HCT116 (cell line): ENCODE results near the gene HNRNPH1.

ENCODE experiments used
- CTCF ChIP-seq, 3 experiments: fragments of 200-600 bp in 1 of 3; sonication (generic) in 1 of 3; IDR thresholded peaks in 2 of 3; conservative IDR thresholded peaks in 1 of 3; 2 replicates each; pipeline ENCODE4 v1.5.1; 2012 to 2017; ENCODE audit warnings: low read depth in 2 of 3, low read length in 2 of 3, antibody characterized with exemption in 1 of 3, borderline replicate concordance in 1 of 3, control low read depth in 1 of 3, mild to moderate bottlenecking in 1 of 3, mixed read lengths in 1 of 3, mixed run types in 1 of 3, moderate library complexity in 1 of 3; ENCODE audit not compliant: insufficient read depth in 1 of 3
- ELF1 ChIP-seq: IDR thresholded peaks from 2 replicates; pipeline ENCODE4 v1.6.1; 2012; ENCODE audit warnings: low read depth, borderline replicate concordance
- EZH2 ChIP-seq: fragments of 200-600 bp; sonication (generic); IDR thresholded peaks from 2 replicates; pipeline ENCODE4 v1.6.1; 2017; ENCODE audit warnings: antibody characterized with exemption, mixed run types
- EZH2phosphoT487 ChIP-seq: fragments of 200-600 bp; IDR thresholded peaks from 2 replicates; pipeline ENCODE4 v1.6.1; 2018; ENCODE audit warnings: antibody characterized with exemption, borderline replicate concordance
- JUND ChIP-seq: IDR thresholded peaks from 2 replicates; pipeline ENCODE4 v1.6.1; 2012
- POLR2A ChIP-seq: IDR thresholded peaks from 2 replicates; pipeline ENCODE4 v1.7.0; 2011; ENCODE audit warnings: borderline replicate concordance; ENCODE audit not compliant: insufficient read depth, insufficient read length; ENCODE audit errors: extremely low read depth
- POLR2AphosphoS5 ChIP-seq: IDR thresholded peaks from 2 replicates; pipeline ENCODE4 v1.6.1; 2011; ENCODE audit warnings: mild to moderate bottlenecking, low read depth, low read length, moderate library complexity
- RAD21 ChIP-seq: IDR thresholded peaks from 2 replicates; pipeline ENCODE4 v1.6.1; 2012; ENCODE audit warnings: low read depth, mild to moderate bottlenecking
- YY1 ChIP-seq: IDR thresholded peaks from 2 replicates; pipeline ENCODE4 v1.6.1; 2011; ENCODE audit warnings: low read length, low read depth, moderate library complexity, mild to moderate bottlenecking; ENCODE audit not compliant: insufficient replicate concordance; ENCODE audit errors: extremely low read depth

- TF ChIP-seq CTCF (IDR thresholded peaks at IDR 0.05 in 2 of 3, conservative IDR thresholded peaks at IDR 0.05 in 1 of 3; ENCODE audit: borderline replicate concordance in 1 of 3, insufficient read depth in 1 of 3, low read depth in 2 of 3, low read length in 2 of 3) (no peak), POLR2AphosphoS5 (no peak), EZH2 (no peak), EZH2phosphoT487 (no peak), YY1 (no peak), POLR2A (no peak), JUND (no peak), ELF1 (no peak), RAD21 (no peak)
These were observed 37.5 kb downstream of the HNRNPH1 start for GRCh38 chr5:179585941-179586401.
